GM12864 (cell line): Measurements from ENCODE around the gene FAIM.
"Not testable (repeated sequence)": the region's sequence is repeated elsewhere in the genome, so short reads cannot be mapped to it uniquely, and the experiment has no call there.

ENCODE experiments used
- DNase-seq: peaks from one replicate; pipeline ENCODE4 v3.0.0-alpha.2; 2011; ENCODE audit warnings: low read depth
- H3K4me3 ChIP-seq: 2 replicates; pipeline ENCODE4 v1.5.1; 2011; ENCODE audit warnings: mild to moderate bottlenecking, low read depth, low read length, control low read depth
- TF ChIP-seq, protein P1 (sequence below): IDR thresholded peaks from 2 replicates; pipeline ENCODE4 v1.5.1; 2011; ENCODE audit warnings: low read depth, mild to moderate bottlenecking, moderate library complexity, low read length, control low read depth, inconsistent platforms; ENCODE audit errors: missing control alignments

Gene FAIM

GRCh38 chr3:138608322-138609135 is at the start of gene FAIM:
Gene FAIM (plus strand): TSS chr3:138608771. CDS start chr3:138619727, 10,956 bp downstream.
- no peak for DNase-seq
- TF ChIP-seq, protein P1, sequence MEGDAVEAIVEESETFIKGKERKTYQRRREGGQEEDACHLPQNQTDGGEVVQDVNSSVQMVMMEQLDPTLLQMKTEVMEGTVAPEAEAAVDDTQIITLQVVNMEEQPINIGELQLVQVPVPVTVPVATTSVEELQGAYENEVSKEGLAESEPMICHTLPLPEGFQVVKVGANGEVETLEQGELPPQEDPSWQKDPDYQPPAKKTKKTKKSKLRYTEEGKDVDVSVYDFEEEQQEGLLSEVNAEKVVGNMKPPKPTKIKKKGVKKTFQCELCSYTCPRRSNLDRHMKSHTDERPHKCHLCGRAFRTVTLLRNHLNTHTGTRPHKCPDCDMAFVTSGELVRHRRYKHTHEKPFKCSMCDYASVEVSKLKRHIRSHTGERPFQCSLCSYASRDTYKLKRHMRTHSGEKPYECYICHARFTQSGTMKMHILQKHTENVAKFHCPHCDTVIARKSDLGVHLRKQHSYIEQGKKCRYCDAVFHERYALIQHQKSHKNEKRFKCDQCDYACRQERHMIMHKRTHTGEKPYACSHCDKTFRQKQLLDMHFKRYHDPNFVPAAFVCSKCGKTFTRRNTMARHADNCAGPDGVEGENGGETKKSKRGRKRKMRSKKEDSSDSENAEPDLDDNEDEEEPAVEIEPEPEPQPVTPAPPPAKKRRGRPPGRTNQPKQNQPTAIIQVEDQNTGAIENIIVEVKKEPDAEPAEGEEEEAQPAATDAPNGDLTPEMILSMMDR: no peak
- H3K4me3 ChIP-seq: peak within 1 kb of the TSS; percentile 63

- H3K4me3 ChIP-seq: no peak overlapping the region
- TF ChIP-seq, protein P1: no peak
- no peak for DNase-seq
These were observed 49.4 kb upstream of the FAIM start for GRCh38 chr3:138559134-138559533.

DNA sequence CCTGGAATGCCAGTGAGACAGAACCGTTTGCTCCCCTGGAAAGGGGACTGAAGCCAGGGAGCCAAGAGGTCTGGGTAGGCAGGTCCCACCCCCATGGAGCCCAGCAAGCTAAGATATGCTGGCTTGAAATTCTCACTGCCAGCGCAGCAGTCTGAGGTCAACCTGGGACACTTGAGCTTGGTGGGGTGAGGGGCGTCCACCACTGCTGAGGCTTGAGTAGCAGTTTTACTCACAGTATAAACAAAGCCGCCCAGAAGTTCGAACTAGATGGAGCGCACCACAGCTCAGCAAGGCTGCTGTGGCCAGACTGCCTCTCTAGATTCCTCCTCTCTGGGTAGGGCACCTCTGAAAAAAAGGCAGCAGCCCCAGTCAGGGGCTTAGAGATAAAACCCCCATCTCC is 48.1 kb upstream of the FAIM start:
- TF ChIP-seq, protein P1: no peak
- DNase-seq: no peak
- no peak overlapping the region for H3K4me3 ChIP-seq

GRCh38 chr3:138562902-138563301 is 45.7 kb upstream of the FAIM start:
- DNase-seq: not testable (repeated sequence)

DNA sequence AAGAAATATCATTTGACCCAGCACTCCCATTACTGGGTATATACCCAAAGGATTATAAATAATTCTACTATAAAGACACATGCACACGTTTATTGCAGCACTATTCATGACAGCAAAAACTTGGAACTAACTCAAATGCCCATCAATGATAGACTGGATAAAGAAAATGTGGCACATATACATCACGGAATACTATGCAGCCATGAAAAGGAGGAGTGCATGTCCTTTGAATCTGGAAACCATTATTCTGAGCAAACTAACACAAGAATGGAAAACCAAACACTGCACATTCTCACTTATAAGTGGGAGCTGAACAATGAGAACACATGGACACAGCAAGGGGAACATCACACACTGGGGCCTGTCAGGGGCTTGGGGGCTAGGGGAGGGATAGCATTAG is 42.3 kb upstream of the FAIM start:
- not testable (repeated sequence) for DNase-seq, H3K4me3 ChIP-seq

More at GRCh38 chr3:138562902-138563301, 45.7 kb upstream of the FAIM start:
- H3K4me3 ChIP-seq: not testable (repeated sequence)

GRCh38 chr3:138567403-138567802 is 41.2 kb upstream of the FAIM start:
- TF ChIP-seq, protein P1: peak; percentile 10
- H3K4me3 ChIP-seq: no peak overlapping the region
- no peak for DNase-seq

GRCh38 chr3:138569090-138569489 is 39.5 kb upstream of the FAIM start:
- TF ChIP-seq, protein P1: no peak
- no peak for DNase-seq
- no peak overlapping the region for H3K4me3 ChIP-seq

- DNase-seq, H3K4me3 ChIP-seq: not testable (repeated sequence)
These were observed 38.9 kb upstream of the FAIM start for GRCh38 chr3:138569624-138570023.
